Astrocyte of the cerebellum (primary cell): ENCODE results near the gene VANGL2.

Experiments used
- DNase-seq: peaks from one replicate; pipeline ENCODE4 v3.0.0-alpha.2; 2011; ENCODE audit warnings: low read depth
- H3K4me3 ChIP-seq: 2 replicates; pipeline ENCODE4 v1.5.1; 2011; ENCODE audit warnings: mild to moderate bottlenecking, low read depth, low read length, moderate library complexity
- in situ Hi-C: cut with HindIII; loops from 2 replicates; pipeline ENCODE4 v1.10.0; 2017; ENCODE audit warnings: low sequenced_read_pairs
- TF ChIP-seq, protein P1 (sequence below): IDR thresholded peaks from 2 replicates; pipeline ENCODE4 v1.5.1; 2012; ENCODE audit warnings: low read length, low read depth, moderate library complexity, mild to moderate bottlenecking; ENCODE audit errors: missing control alignments

Gene VANGL2

DNA sequence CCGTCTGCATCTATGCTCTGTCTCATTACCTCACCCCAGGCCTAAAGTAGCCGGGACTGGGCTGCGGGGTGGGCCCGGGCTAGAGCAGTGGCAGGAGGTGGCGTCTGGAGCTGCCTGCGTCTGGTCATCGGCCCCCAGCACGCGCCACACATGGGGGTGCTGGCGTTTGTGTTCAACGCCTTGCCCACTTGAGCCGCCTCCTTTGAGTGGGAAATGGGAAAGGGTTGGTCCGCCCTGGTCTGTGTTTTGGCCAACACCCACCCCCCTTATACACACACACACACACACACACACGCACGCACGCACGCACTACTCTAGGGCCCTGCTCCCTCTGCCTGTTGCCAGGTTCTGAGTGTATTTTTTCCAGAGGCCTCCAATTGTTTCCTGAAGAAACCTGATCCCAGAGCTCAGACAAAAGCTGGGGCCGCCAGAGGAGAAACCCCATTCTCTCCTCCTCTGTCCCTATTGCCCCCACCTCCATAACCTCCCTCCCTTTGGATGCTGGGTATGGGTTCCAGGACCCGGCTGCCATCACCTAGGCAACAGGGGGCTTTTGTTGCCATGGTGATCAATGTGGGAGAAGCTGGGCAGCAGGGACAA lies 10.1 kb downstream of the VANGL2 start:
- no peak overlapping the region for H3K4me3 ChIP-seq
- TF ChIP-seq, protein P1, sequence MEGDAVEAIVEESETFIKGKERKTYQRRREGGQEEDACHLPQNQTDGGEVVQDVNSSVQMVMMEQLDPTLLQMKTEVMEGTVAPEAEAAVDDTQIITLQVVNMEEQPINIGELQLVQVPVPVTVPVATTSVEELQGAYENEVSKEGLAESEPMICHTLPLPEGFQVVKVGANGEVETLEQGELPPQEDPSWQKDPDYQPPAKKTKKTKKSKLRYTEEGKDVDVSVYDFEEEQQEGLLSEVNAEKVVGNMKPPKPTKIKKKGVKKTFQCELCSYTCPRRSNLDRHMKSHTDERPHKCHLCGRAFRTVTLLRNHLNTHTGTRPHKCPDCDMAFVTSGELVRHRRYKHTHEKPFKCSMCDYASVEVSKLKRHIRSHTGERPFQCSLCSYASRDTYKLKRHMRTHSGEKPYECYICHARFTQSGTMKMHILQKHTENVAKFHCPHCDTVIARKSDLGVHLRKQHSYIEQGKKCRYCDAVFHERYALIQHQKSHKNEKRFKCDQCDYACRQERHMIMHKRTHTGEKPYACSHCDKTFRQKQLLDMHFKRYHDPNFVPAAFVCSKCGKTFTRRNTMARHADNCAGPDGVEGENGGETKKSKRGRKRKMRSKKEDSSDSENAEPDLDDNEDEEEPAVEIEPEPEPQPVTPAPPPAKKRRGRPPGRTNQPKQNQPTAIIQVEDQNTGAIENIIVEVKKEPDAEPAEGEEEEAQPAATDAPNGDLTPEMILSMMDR = no peak
- DNase-seq = no peak
- in situ Hi-C loops = no loop called here

DNA sequence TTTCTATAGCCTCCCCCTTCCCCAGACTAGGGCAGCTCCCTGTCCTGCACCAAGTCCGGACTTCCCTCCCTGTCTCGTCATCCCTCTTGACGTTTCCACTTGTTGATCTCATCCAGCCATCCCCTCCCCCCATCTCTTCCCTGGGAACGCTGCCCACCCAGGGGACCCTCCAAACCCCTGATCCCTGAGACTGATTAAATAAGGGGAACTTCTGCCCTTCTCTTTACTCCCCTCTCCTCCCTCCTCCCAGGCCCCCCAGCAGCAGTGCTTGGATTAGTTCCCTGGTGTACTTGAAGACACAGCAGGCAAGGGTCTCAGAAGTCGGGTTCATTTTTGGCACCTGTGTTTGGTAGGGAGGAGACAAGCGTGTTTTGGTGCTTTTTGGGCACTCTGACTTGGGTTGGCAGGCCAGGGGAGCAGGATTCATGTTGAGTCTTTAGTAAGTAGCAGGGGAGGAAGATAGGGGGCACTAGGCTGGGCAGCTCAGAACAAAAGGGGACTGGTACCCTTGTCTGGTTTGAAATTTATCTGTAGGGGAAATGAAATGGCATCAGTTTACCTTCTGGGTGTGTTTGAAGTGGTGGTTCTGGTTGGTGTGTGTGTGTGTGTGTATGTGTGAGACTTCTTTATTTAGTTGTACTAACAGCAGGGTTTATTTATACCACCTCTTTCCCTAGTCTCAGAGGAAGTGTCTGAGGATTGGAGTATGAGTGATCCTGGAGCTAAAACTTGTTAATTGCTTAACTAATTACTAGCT lies 11.1 kb downstream of the VANGL2 start:
- no peak for DNase-seq
- TF ChIP-seq, protein P1 = no peak
- in situ Hi-C loops = no loop called here
- no peak overlapping the region for H3K4me3 ChIP-seq

DNA sequence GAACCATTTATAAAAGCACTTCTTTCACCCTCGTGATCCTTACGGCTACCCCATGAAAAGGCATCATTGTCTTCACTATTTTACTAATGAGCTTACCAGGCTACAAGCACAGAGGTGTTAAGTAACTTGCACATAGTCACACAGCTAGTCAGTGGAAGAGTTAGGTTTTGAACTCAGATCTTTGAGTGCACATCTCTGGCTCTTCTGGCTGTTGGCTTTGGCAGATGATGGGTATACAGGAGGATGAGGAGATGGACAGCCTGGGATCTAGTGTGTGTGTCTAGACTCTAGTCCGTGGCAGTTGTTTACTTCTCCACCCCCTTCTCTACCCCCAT lies 11.6 kb downstream of the VANGL2 start:
- TF ChIP-seq, protein P1 = no peak

DNA sequence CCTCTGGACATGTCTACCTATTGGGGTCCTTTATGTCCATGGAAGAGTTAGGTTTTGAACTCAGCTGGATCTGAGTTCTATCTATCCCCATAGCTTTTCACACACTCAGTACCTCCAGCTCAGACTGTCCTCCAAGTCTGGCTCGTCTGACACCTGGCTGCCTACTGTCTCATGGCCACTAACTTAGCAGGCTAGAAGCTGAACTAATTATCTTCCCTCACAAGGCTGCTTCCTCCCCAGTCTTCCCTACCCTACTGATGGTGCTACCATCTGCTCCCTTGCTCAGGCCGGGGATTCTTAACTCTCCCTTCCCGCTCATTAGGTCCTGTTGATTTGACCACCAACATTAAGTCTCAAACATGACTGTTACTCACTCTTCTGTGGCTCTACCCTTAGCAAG lies 13.4 kb downstream of the VANGL2 start:
- in situ Hi-C loops = no loop called here
- no peak for DNase-seq
- H3K4me3 ChIP-seq = no peak overlapping the region
- TF ChIP-seq, protein P1 = no peak

More for the DNA sequence above, 11.6 kb downstream of the VANGL2 start:
- H3K4me3 ChIP-seq = no peak overlapping the region
- in situ Hi-C loops = no loop called here
- no peak for DNase-seq

DNA sequence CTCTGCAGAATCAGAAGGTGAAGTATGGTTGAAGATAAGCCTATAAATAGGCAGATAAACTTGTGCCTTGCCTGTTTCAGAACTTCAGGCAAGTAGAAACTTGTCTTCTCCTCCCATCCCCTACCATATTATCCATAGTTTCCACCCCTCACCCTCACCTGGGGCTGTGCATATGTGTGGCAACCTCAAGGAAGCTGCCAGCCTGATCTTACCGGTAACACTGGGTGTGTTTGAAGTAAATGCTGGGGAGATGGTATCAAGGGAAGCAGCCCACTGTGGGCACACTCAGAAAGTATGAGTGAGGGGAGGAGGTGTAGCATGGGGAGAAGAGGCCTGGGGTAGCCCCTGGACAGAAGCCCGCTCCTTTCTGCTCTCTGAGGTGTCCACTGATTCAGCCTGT lies 14.5 kb downstream of the VANGL2 start:
- no peak for DNase-seq
- TF ChIP-seq, protein P1 = no peak
- in situ Hi-C loops = no loop called here

DNA sequence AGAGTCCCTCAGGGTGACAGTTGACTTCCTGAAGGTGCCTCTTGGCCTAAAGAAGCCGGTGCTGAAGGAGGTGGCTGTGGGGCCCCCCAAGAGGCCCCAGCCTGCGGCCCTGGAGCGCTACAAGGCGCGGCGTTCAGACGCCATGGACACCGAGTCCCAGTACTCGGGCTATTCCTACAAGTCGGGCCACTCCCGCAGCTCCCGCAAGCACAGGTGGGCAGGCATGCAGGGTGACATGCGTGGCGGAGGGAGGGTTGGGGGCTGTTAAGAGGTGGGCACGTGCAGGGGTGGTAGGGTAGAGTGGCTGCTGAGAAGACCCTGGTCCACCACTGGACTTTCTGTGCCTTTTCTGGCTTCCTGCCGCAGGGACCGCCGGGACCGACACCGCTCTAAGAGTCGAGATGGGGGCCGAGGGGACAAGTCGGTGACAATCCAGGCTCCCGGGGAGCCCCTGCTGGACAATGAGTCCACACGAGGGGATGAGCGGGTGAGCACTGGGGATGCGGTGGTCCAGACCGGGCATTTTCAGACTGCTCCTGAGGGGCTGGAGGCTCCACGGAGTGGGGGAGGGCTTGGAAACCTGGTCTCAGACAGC lies 15.4 kb downstream of the VANGL2 start:
- H3K4me3 ChIP-seq = no peak overlapping the region
- no peak for DNase-seq
- TF ChIP-seq, protein P1 = no peak
- in situ Hi-C loops = no loop called here

More for the DNA sequence above, 14.5 kb downstream of the VANGL2 start:
- H3K4me3 ChIP-seq = no peak overlapping the region
